HG02610 (cell line): ENCODE results near the gene ADAMTS15.

ENCODE experiments used
- ATAC-seq: cut with Tn5 transposase; IDR thresholded peaks from one replicate; pipeline ENCODE4 v1.9.1; 2021; ENCODE audit warnings: mild to moderate bottlenecking, moderate library complexity; ENCODE audit not compliant: unreplicated experiment

ADAMTS15 gene

DNA sequence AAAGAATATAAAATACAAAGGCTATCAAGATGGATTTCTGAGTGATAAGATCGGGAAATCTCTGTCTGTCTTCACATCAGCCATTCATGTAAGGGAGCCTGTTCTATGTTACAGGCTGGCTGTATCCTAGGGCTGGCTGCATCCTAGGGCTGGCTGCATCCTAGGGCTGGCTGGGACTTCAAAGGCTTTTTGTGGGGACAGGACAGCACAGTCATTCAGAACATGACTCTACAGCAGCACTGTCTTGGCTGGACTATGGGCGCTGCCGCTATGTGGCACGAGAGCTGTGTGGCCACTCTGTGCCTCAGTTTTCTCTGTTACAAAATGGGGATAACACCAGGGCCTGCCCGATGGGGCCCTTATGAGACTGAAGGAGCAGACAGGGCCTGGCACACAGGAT is 30.2 kb upstream of the ADAMTS15 start:
- no peak for ATAC-seq

GRCh38 chr11:130418756-130419155 is 29.7 kb upstream of the ADAMTS15 start:
- no peak for ATAC-seq

GRCh38 chr11:130420478-130421198 is 27.8 kb upstream of the ADAMTS15 start:
- no peak for ATAC-seq

- no peak for ATAC-seq
Measured at GRCh38 chr11:130421199-130421585, 27.3 kb upstream of the ADAMTS15 start.

DNA sequence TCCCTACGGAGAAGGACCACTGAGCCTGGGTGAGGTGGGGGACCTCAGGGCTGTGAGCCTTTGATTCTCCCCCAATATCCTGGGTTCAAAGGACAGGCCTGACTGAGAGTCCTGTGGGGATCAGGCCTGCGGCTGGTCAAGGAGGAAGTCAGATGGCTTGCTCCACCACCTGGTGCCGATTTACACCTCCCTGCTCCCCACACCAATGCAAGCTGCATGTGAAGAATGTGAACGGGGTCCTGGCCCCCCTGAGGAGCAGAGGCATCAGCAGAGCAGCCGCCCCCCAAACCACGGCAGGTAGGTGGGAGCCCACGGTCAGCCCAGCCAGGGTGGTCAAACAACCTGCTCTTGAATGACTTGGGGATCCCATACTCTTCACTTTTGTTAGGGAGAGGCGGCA is 26.7 kb upstream of the ADAMTS15 start:
- no peak for ATAC-seq

- no peak for ATAC-seq
Measured at GRCh38 chr11:130422251-130422995, 26.0 kb upstream of the ADAMTS15 start.

DNA sequence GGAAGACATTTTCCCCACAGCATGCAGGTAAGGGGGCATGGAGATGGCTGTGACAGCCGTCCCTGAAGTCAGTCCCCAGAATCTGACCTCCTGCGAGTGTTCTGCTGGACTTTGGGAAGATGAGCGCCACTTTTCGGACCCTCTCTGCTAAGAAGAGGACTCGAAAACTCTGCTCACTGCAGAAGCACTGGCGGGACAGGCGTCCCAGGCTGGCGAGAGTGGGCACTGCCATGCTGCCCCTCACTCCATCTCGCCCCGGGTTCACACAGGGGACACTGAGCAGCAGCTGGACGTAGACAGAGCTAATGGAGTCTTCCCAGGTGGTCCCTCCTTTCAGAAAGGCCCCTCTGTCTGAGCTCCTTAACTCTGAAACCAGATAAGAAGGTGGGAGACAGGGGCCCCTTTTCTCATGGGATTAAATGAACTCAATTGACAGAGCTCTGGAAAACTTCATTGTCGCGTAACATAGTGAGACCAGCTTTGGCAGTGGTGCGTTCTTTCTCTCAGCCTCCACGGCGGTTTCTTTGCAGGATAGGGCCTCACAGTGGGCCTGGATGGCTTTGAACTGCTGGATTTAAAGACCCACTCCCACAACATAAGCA is 24.8 kb upstream of the ADAMTS15 start:
- no peak for ATAC-seq

DNA sequence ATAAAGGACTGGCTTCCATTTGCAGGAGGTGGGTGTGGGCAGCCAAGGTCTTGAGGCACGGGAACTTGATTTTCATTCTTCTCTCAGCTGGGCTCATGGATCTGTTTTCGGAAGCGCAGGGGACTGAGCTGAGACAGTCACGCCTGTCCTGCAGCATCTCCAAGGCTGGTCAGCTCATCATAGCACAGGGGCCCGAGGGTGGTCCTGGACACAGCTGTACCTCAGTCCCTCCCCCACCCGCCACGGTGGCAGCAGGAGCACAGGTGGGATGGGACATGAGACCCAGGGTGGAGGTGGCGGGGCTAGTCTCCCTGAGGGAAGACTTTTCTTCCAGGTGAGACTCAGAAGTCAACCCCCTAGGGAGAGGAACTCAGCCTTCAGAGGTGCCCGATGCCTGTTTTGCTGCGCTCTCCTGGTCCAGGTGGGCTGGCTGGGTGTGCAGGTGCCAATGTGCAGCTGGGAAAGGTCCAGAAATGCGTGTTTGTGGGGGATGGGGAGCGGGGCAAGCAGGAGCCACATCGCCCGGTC is 23.8 kb upstream of the ADAMTS15 start:
- no peak for ATAC-seq

DNA sequence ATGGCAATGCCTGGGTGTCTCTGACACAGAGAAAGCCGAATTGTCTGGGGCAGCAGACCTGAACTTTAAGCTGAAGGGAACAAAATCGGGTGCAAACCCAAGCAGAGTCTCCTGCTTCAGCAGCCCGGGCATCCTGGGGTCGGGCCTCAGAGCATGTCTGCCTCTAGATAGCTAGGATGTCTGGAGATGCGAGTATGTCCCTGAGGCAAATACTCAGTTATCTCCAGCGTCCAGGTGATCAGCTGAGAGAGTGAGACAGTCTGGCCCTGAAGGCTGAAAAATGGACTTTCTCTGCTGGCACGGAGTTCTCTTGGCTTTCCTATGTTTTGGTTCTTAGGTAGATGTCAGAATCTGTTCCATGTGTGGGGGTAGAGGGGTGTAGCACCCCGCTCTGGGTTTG is 23.3 kb upstream of the ADAMTS15 start:
- no peak for ATAC-seq

GRCh38 chr11:130426223-130426836 is 22.1 kb upstream of the ADAMTS15 start:
- ATAC-seq = no peak

GRCh38 chr11:130426837-130427341 is 21.6 kb upstream of the ADAMTS15 start:
- no peak for ATAC-seq

- ATAC-seq = no peak
Measured at GRCh38 chr11:130427581-130428315, 20.7 kb upstream of the ADAMTS15 start.

DNA sequence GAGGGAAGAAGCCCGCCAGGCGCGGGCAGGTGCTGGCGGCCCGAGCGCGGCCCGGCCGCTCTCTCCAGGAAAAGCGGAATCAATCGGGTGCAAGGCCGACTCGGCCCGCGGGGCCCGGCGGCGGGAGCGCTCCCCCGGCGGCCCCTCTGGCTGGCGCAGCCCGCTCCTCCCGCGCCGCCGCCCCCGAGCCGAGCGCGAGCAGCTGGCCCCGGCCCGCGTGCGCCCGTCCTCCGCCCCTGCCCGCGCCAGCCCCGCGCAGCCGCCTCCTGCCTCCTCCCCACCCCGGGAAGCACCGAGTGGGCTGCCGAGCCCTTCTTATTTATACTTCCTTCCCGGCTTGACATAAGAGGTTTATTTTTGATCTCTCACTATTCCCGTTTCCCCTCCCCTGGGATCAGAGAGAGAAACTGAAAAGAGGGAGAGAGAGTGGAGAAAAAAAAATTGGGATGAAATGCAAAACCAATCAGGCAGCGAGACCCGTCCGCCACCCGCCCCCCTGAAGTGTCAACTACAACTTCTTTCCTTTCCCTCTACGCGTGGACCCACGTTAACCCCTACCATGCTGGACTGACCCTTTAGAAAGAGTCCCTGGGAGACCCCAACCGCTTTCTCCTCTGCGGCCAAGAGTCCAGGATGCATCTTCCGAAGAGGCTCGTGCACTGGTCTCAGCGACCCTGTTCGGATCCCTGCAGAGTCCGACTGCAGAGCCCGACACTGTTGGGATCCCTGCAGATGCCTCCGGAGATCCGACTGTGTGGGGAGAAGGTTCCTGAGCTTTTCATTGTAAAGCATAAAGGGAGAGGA is 19.9 kb upstream of the ADAMTS15 start, which contains the start of gene ADAMTS8:
ADAMTS8 (minus strand) TSS at position 294 of the 804 bp plus-strand sequence. CDS start 323 bp downstream, outside the sequence.
- ATAC-seq = no peak

GRCh38 chr11:130429120-130429681 is 19.2 kb upstream of the ADAMTS15 start:
- ATAC-seq = no peak

GRCh38 chr11:130429983-130430382 is 18.5 kb upstream of the ADAMTS15 start:
- ATAC-seq = no peak

GRCh38 chr11:130431331-130431773 is 17.1 kb upstream of the ADAMTS15 start:
- ATAC-seq = peak; percentile 53

DNA sequence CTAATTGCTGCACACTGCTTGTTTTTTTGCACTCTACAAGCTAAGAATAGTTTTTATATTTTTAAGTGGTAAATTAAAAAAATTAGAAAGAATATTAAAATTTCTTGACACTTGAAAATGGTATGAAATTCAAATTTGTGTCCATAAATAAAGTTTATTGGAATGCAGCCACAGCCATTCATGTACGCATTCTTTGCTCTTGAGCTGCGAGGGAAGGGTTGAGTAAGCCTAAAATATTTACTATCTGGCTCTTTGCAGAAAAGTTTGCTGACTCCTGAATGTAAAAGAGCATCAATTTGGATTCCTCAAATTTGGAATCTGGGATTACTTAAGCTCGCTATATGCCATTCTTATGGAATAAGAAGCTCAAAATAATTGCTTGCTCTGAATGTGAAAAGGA is 16.6 kb upstream of the ADAMTS15 start:
- no peak for ATAC-seq

DNA sequence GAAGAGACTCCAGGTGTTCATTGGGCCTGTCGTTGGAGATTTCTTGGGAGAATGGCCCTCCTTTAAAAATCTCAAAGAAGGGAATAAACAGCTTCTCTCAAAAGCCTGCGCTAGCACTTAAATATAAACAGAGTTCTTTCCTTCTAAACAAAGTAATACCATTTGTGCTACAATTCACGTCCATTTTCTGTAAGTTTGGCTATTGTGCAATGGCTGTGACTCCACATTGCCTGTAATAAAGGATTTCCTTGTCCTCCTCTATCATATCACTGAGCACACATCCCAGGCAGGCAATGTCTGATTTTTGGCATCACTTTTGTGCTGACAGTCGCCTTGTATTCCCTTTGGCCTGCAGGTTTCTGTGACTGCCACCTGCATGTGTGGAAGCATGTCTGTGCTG is 15.1 kb upstream of the ADAMTS15 start:
- ATAC-seq = no peak
